Epithelial cell of esophagus (primary cell): Measurements from ENCODE around the gene DIRAS3.
A peak's percentile ranks its signal among the peaks of the same experiment; 100 is the strongest.

Experiments used
- DNase-seq: peaks from one replicate; pipeline ENCODE4 v3.0.0; 2010; ENCODE audit warnings: low read depth
- H3K4me3 ChIP-seq: 2 replicates; pipeline ENCODE4 v1.5.1; 2011; ENCODE audit warnings: mild to moderate bottlenecking, low read length, control low read depth
- TF ChIP-seq, protein P1 (sequence below): IDR thresholded peaks from 2 replicates; pipeline ENCODE4 v1.5.1; 2011; ENCODE audit warnings: low read depth, mild to moderate bottlenecking, low read length, control low read depth, inconsistent platforms; ENCODE audit not compliant: insufficient read depth; ENCODE audit errors: missing control alignments

DIRAS3 gene, protein sequence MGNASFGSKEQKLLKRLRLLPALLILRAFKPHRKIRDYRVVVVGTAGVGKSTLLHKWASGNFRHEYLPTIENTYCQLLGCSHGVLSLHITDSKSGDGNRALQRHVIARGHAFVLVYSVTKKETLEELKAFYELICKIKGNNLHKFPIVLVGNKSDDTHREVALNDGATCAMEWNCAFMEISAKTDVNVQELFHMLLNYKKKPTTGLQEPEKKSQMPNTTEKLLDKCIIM

DNA sequence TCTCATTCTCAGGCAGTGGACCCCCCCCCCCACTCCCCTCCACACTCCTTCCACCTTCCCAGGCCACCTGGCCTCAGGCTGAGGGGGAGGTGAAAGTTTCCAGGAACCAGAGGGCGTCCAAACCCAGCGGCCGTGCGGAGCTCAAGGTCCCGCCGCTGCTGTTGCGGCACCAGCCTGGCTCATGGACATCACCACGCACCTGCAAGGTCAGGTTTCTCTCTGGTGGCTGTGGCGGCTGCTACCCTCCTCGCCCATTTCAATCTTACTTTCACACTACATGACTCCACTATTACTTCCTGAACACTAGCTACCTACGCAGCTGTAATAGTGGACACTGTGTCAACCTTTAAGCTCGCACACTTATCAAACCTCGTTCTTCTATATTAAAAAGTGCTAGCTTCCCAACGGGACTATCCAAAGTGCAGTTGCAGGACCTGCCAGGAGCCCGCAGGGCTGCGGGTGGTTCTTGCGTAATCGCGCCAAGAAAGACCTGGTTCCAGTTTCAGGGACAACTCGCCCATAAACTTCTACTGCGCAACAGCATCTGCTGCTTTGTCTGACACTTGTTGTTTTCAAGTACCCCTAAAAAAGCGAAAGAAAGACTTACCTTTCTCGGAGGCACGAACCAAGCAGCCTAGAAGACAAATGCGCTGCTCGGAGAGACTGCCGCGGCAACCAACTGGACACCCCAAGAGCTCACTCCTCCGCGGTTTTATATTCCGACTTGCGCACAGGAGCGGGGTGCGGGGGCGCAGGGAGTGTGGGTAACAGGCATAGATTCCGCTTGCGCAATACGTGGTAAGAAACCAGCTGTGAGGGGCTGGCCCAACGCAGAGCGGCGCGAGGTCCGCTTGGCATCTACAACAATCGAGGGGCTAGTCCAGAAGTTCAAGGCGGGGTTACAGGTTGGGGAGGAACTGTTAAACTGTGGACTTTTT is at the start of gene DIRAS3:
DIRAS3 (minus strand) TSS at position 687 of the 938 bp plus-strand sequence. CDS start 3,330 bp downstream, outside the sequence.
- DNase-seq: peak; percentile 39
- TF ChIP-seq, protein P1, sequence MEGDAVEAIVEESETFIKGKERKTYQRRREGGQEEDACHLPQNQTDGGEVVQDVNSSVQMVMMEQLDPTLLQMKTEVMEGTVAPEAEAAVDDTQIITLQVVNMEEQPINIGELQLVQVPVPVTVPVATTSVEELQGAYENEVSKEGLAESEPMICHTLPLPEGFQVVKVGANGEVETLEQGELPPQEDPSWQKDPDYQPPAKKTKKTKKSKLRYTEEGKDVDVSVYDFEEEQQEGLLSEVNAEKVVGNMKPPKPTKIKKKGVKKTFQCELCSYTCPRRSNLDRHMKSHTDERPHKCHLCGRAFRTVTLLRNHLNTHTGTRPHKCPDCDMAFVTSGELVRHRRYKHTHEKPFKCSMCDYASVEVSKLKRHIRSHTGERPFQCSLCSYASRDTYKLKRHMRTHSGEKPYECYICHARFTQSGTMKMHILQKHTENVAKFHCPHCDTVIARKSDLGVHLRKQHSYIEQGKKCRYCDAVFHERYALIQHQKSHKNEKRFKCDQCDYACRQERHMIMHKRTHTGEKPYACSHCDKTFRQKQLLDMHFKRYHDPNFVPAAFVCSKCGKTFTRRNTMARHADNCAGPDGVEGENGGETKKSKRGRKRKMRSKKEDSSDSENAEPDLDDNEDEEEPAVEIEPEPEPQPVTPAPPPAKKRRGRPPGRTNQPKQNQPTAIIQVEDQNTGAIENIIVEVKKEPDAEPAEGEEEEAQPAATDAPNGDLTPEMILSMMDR: no peak
- H3K4me3 ChIP-seq: peak within 1 kb of the TSS; percentile 46

DNA sequence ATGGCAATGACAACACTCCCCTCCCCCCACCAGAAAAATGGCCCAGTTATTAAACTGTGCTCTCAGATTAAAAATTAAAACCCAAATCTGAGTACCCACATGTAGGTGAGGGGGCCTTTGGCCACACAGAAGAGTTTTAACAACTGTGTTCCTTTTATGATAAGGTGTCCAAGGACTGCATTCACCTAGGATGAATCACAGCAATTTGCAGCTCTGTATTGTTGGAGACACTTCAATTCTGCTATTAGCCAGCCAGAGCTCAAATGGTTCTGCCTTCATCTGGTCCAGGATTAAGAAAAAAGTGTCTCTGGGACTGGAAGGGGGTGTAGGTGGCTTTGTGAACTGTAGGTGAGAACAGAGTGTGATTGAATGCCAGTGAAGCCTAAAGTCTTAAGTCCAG is 43.3 kb upstream of the DIRAS3 start:
- peak; percentile 24 for DNase-seq
- H3K4me3 ChIP-seq: no peak overlapping the region
- TF ChIP-seq, protein P1: no peak

DNA sequence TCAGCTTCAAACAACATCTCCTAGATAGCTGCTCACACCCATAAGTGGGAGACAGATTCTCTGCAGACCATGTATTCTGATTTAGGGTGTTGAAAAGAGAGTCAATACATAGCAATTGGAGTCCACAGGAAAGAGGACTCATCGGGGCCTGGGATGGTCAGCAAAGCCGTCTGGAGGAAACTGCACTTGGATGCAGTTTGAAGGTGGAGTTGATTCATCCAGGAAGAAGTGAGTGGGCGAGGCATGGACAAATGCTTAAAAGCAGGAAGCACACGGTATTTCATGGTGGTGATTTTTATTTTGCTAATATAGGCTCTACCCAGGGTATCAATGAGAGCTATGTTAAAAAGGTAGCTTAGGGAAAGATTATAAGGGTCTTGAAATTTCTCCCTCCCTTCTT is 36.8 kb upstream of the DIRAS3 start:
- DNase-seq: peak; percentile 37
- TF ChIP-seq, protein P1: no peak
- no peak overlapping the region for H3K4me3 ChIP-seq

DNA sequence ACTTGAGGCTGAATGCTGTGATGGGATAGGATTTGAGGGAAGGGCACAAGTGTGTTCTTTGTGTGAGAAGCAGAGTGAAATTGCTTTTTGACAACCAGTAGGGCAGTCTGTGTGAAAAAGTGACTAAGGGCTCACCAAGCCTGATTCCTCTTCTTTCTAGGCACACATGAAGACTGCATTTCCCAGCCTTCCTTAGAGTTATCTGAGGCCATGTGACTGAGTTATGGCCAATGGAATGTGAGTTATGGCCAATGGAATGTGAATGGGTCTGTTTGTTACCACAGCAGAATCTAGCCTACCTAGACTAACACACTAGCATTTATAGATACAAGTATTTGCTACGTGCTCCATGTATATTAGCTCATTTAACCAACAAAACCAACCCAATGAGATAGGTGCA is 35.3 kb upstream of the DIRAS3 start:
- H3K4me3 ChIP-seq: no peak overlapping the region
- no peak for DNase-seq
- TF ChIP-seq, protein P1: no peak

DNA sequence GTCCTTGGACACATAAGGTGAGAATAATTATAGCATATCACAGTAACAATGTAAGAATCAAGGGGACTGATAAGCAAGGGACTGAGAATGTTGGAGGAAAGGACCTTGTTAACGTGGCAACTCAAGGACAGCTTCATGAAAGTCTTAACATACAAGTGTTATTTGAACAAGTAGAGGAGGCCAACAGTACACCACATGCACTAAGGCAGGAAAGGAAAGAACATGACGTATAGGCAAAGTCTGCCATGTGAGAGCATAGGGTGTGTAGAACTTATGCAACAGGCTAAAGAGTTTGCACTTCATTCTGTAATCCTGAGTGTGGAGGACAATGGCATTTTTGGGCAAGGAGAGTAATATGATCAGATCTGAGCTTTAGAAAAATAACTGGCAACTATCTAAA is 33.3 kb upstream of the DIRAS3 start:
- H3K4me3 ChIP-seq: no peak overlapping the region
- TF ChIP-seq, protein P1: no peak
- DNase-seq: peak; percentile 15

DNA sequence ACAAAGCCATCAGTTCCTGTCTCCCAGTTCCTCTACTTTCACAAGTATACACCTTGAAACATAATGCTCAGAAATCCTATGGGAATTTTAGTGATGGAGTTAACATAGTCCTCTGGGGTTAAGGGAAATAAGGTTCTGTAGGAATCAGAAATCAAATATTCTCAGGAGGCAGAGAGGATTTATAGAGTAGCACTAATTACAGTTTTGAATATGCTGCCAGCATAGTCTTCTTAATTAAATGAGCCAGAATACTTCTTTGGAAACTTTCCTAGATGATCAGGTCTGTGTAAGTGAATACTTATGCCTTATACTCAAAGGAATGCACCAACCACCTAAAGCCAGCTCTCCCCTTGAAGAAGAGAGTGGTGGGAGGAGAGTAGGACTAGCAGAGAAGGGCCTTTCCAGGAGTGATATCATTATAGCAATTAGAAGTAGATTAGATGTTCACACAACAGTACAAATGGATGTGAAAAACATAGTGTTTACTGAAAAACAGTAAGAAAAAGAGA is 31.4 kb upstream of the DIRAS3 start:
- TF ChIP-seq, protein P1: no peak

More for the DNA sequence above, 31.4 kb upstream of the DIRAS3 start:
- no peak overlapping the region for H3K4me3 ChIP-seq
- DNase-seq: no peak
